K562 (cell line): ENCODE results near the gene HPS4. TPM values are rescaled to one million over a fixed set of nuclear protein-coding genes. Genes with fewer than 3 reads are reported as not detected.
A peak's percentile ranks its signal among the peaks of the same experiment; 100 is the strongest.

Source experiments
- BRD9 ChIP-seq: fragments of 450-650 bp; IDR thresholded peaks from 2 replicates; pipeline ENCODE4 v1.6.1; 2018; ENCODE audit warnings: low read depth; ENCODE audit not compliant: partially characterized antibody
- CEBPB ChIP-seq: fragments of 450-650 bp; IDR thresholded peaks from 2 replicates; pipeline ENCODE4 v1.6.1; 2016; ENCODE audit warnings: missing genetic modification characterization, missing compliant biosample characterization
- CREM ChIP-seq: IDR thresholded peaks from 2 replicates; pipeline ENCODE4 v1.6.1; 2014; ENCODE audit warnings: antibody characterized with exemption, low read depth
- EHMT2 ChIP-seq: fragments of 450-650 bp; IDR thresholded peaks from 2 replicates; pipeline ENCODE4 v1.6.1; 2018; ENCODE audit warnings: antibody characterized with exemption
- ETV6 ChIP-seq, 3 experiments: fragments of 150-350 bp in 1 of 3; sonication (generic) in 1 of 3; formaldehyde crosslinking in 1 of 3; IDR thresholded peaks; 2 replicates each; pipeline versions ENCODE4 v1.6.1 to v1.8.0; 2014 to 2022; ENCODE audit warnings: borderline replicate concordance in 2 of 3, low read depth in 2 of 3, antibody characterized with exemption in 1 of 3, low read length in 1 of 3, mild to moderate bottlenecking in 1 of 3, missing genetic modification reagents in 1 of 3
- EZH2 ChIP-seq: IDR thresholded peaks from 2 replicates; pipeline ENCODE4 v1.6.1; 2012; ENCODE audit warnings: low read depth, mild to moderate bottlenecking, inconsistent platforms, low read length, borderline replicate concordance
- HDAC8 ChIP-seq: fragments of 450-650 bp; IDR thresholded peaks from 2 replicates; pipeline ENCODE4 v1.6.1; 2016; ENCODE audit warnings: mild to moderate bottlenecking, missing genetic modification characterization, moderate library complexity, missing compliant biosample characterization
- JUND ChIP-seq, 2 experiments: IDR thresholded peaks; 2 replicates in 1 of 2; 3 replicates in 1 of 2; pipeline ENCODE4 v1.6.1; 2011; ENCODE audit warnings: borderline replicate concordance in 2 of 2, low read depth in 2 of 2, low read length in 2 of 2, improper control_type of control experiment in 1 of 2, missing biosample characterization in 1 of 2, missing genetic modification characterization in 1 of 2, missing genetic modification reagents in 1 of 2
- MYNN ChIP-seq, 2 experiments: sonication (generic); formaldehyde crosslinking in 1 of 2; IDR thresholded peaks; 2 replicates each; pipeline versions ENCODE4 v1.5.0 to v1.6.1; 2016 to 2020; ENCODE audit warnings: antibody characterized with exemption in 1 of 2, missing genetic modification reagents in 1 of 2
- NUFIP1 ChIP-seq: fragments of 450-650 bp; IDR thresholded peaks from 2 replicates; pipeline ENCODE4 v1.6.1; 2018; ENCODE audit not compliant: partially characterized antibody
- PHB2 ChIP-seq: fragments of 450-650 bp; IDR thresholded peaks from 2 replicates; pipeline ENCODE4 v1.6.1; 2017; ENCODE audit warnings: low read depth
- PTBP1 ChIP-seq: fragments of 200-400 bp; formaldehyde crosslinking; IDR thresholded peaks from 2 replicates; pipeline ENCODE4 v1.6.1; 2017; ENCODE audit warnings: low read depth, low read length
- SMARCA4 ChIP-seq: fragments of 450-650 bp; IDR thresholded peaks from 2 replicates; pipeline ENCODE4 v1.6.1; 2016
- THRAP3 ChIP-seq: fragments of 450-650 bp; IDR thresholded peaks from 2 replicates; pipeline ENCODE4 v1.6.1; 2016; ENCODE audit warnings: mild to moderate bottlenecking, inconsistent platforms, borderline replicate concordance
- ZEB2 ChIP-seq: fragments of 450-650 bp; IDR thresholded peaks from 2 replicates; pipeline ENCODE4 v1.6.1; 2016
- ZNF511 ChIP-seq: sonication (generic); formaldehyde crosslinking; IDR thresholded peaks from 2 replicates; pipeline ENCODE4 v1.8.0; 2022; ENCODE audit warnings: mild to moderate bottlenecking, missing genetic modification reagents
- ZNF551 ChIP-seq: fragments of 250-450 bp; sonication (Bioruptor Pico); IDR thresholded peaks from 2 replicates; pipeline ENCODE4 v1.5.0; 2021; ENCODE audit warnings: mild to moderate bottlenecking, moderate library complexity
- polyA plus RNA-seq, 8 experiments: library from polyadenylated mRNA; depleted of rRNA in 4 of 8; stranded (reverse) in 5 of 8; unstranded in 3 of 8; fragments of >200 nt; fragmentation: Nextera tagmentation in 2 of 8; fragmentation: Illumina TruSeq in 1 of 8; extraction: Ambion mirVana in 2 of 8; extraction: Trizol in 1 of 8; gene quantifications; 2 replicates each; pipeline versions ENCODE4 v1.2.1 to v1.2.3, GENCODE V29; 2011 to 2014; ENCODE audit warnings: inconsistent platforms in 1 of 8, missing spikeins in 1 of 8
- total RNA-seq, 7 experiments: library from RNA; depleted of rRNA in 6 of 7; stranded (reverse); fragments of >200 nt in 6 of 7; fragmentation: Illumina TruSeq in 2 of 7; extraction: Trizol in 2 of 7; gene quantifications; 2 replicates each; pipeline versions ENCODE4 v1.2.1 to v1.2.3, GENCODE V29; 2011 to 2021; ENCODE audit warnings: low replicate concordance in 1 of 7
- TF ChIP-seq, protein P1 (sequence below): fragments of 450-650 bp; formaldehyde crosslinking; IDR thresholded peaks from 2 replicates; pipeline ENCODE4 v1.4.0; 2020; ENCODE audit warnings: mild to moderate bottlenecking, mixed read lengths
- TF ChIP-seq, protein P2 (sequence below): fragments of 250-450 bp; sonication (Bioruptor Pico); IDR thresholded peaks from 2 replicates; pipeline ENCODE4 v1.8.0; 2021; ENCODE audit warnings: moderate library complexity, mild to moderate bottlenecking, inconsistent platforms
- TF ChIP-seq, protein P3 (sequence below): IDR thresholded peaks from 3 replicates; pipeline ENCODE4 v1.6.1; 2011; ENCODE audit warnings: borderline replicate concordance, mild to moderate bottlenecking, moderate library complexity; ENCODE audit not compliant: insufficient read length; ENCODE audit errors: extremely low read depth
- TF ChIP-seq, protein P4 (sequence below): fragments of 200-800 bp; sonication (Bioruptor generic); IDR thresholded peaks from 2 replicates; pipeline ENCODE4 v1.6.1; 2017; ENCODE audit warnings: missing genetic modification characterization, missing compliant biosample characterization

HPS4 gene
- total and polyA plus RNA-seq, 9 of the 15 experiments (the other 6 are each of a cell fraction or from before 2014, with no cell fraction given), result 12.8 to 29.2 (median 25.3) TPM

DNA sequence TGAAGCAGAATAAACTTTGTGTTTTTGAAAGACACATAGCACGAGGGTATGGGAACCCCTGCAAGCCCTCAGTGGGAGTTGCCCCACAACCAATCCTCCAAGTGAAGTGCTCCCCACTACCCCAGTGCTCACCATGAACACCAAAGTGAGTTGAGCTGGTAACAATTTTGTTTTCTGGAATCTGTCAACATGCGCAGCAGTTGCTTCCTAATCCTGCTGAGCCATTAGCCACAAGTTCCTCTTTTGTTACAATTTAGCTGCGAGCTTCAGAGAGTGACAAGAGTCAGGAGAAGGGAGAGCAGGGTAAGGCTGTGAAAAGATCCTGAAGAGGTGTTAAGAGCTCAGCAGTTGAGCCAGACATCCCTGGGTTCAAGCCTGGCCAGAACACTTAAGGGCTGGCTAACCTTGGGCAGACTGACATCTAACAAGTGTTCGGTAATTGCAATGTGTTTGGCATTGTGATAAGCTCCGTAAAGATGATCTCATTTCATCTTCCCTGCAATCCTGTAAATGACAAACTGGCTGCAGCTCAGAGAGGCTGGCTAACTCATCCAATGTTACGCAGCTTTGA lies 78.6 kb downstream of the HPS4 start (continued):
- TF ChIP-seq, protein P1, sequence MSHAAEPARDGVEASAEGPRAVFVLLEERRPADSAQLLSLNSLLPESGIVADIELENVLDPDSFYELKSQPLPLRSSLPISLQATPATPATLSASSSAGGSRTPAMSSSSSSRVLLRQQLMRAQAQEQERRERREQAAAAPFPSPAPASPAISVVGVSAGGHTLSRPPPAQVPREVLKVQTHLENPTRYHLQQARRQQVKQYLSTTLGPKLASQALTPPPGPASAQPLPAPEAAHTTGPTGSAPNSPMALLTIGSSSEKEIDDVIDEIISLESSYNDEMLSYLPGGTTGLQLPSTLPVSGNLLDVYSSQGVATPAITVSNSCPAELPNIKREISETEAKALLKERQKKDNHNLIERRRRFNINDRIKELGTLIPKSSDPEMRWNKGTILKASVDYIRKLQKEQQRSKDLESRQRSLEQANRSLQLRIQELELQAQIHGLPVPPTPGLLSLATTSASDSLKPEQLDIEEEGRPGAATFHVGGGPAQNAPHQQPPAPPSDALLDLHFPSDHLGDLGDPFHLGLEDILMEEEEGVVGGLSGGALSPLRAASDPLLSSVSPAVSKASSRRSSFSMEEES (CRISPR knock-in tag), result no peak
- TF ChIP-seq HDAC8 (tag), result no peak
- no peak for TF ChIP-seq EZH2
- TF ChIP-seq JUND (IDR thresholded peaks at IDR 0.05; ENCODE audit: borderline replicate concordance, low read depth, low read length), result peak; percentile 67
- TF ChIP-seq JUND (tag; IDR thresholded peaks at IDR 0.05; ENCODE audit: borderline replicate concordance, low read depth, low read length), result peak; percentile 69; the same call in 2 of the 3 replicates
- TF ChIP-seq CREM, result peak; percentile 56; the same call in 1 of the 2 replicates
- TF ChIP-seq ZNF511 (CRISPR knock-in tag), result no peak
- TF ChIP-seq MYNN (IDR thresholded peaks at IDR 0.05), result peak; percentile 47; the same call in 1 of the 2 replicates
- no peak for TF ChIP-seq MYNN (CRISPR knock-in tag; IDR thresholded peaks at IDR 0.05)
- TF ChIP-seq CEBPB (tag), result peak; percentile 50
- TF ChIP-seq THRAP3, result no peak
- TF ChIP-seq PTBP1, result no peak
- TF ChIP-seq, protein P2, sequence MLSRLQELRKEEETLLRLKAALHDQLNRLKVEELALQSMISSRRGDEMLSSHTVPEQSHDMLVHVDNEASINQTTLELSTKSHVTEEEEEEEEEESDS (CRISPR knock-in tag), result no peak
- TF ChIP-seq ETV6 (IDR thresholded peaks at IDR 0.05; ENCODE audit: borderline replicate concordance in 1 of 2, low read depth in 2 of 2, low read length in 1 of 2), result 0 out of 4 replicates have a peak, but pooled peaks of 1 of the 2 experiments have one; percentile 12
- no peak for TF ChIP-seq ETV6 (CRISPR knock-in tag; IDR thresholded peaks at IDR 0.05; ENCODE audit: borderline replicate concordance)
- TF ChIP-seq ZNF551 (CRISPR knock-in tag), result no peak
- no peak for TF ChIP-seq NUFIP1
- TF ChIP-seq, protein P3, sequence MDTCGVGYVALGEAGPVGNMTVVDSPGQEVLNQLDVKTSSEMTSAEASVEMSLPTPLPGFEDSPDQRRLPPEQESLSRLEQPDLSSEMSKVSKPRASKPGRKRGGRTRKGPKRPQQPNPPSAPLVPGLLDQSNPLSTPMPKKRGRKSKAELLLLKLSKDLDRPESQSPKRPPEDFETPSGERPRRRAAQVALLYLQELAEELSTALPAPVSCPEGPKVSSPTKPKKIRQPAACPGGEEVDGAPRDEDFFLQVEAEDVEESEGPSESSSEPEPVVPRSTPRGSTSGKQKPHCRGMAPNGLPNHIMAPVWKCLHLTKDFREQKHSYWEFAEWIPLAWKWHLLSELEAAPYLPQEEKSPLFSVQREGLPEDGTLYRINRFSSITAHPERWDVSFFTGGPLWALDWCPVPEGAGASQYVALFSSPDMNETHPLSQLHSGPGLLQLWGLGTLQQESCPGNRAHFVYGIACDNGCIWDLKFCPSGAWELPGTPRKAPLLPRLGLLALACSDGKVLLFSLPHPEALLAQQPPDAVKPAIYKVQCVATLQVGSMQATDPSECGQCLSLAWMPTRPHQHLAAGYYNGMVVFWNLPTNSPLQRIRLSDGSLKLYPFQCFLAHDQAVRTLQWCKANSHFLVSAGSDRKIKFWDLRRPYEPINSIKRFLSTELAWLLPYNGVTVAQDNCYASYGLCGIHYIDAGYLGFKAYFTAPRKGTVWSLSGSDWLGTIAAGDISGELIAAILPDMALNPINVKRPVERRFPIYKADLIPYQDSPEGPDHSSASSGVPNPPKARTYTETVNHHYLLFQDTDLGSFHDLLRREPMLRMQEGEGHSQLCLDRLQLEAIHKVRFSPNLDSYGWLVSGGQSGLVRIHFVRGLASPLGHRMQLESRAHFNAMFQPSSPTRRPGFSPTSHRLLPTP, result peak; percentile 19
- TF ChIP-seq ZEB2, result 0 out of 2 replicates have a peak, but pooled peaks have one; percentile 34
- TF ChIP-seq BRD9, result no peak
- 0 out of 2 replicates have a peak, but pooled peaks have one; percentile 46 for TF ChIP-seq PHB2
- TF ChIP-seq, protein P4, sequence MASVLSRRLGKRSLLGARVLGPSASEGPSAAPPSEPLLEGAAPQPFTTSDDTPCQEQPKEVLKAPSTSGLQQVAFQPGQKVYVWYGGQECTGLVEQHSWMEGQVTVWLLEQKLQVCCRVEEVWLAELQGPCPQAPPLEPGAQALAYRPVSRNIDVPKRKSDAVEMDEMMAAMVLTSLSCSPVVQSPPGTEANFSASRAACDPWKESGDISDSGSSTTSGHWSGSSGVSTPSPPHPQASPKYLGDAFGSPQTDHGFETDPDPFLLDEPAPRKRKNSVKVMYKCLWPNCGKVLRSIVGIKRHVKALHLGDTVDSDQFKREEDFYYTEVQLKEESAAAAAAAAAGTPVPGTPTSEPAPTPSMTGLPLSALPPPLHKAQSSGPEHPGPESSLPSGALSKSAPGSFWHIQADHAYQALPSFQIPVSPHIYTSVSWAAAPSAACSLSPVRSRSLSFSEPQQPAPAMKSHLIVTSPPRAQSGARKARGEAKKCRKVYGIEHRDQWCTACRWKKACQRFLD (CRISPR knock-in tag), result peak; percentile 83
- TF ChIP-seq EHMT2, result no peak
- TF ChIP-seq SMARCA4, result peak; percentile 99
